Stimulated activated naive CD4-positive, alpha-beta T cell (primary cell): ENCODE data around the gene GUF1.
"Not testable (repeated sequence)": the region's sequence is repeated elsewhere in the genome, so short reads cannot be mapped to it uniquely, and the experiment has no call there.

ENCODE experiments used
- DNase-seq, 6 experiments: peaks; one replicate each; lab custom pipeline; 2025; lab: John Stamatoyannopoulos, UW

The GUF1 gene

DNA sequence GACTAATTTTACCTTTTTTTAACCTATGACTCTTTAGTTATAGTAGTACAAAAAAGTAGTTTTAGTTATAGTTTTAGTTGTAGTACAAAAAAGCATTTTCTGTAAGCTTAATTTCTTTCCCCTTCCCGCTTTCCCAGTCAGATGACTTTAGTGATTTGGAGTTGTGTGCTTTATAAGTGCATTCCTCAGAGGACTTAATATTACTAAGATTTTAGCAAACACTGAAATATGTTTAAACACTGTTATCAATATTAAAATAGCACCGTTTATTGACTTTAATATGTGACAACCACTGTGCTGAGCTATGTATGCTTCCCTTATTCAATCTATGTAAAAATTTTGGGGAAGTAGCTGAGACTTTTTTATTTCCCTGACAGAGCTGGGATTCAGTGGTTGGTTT lies 22.8 kb downstream of the GUF1 start:
- no peak for DNase-seq

DNA sequence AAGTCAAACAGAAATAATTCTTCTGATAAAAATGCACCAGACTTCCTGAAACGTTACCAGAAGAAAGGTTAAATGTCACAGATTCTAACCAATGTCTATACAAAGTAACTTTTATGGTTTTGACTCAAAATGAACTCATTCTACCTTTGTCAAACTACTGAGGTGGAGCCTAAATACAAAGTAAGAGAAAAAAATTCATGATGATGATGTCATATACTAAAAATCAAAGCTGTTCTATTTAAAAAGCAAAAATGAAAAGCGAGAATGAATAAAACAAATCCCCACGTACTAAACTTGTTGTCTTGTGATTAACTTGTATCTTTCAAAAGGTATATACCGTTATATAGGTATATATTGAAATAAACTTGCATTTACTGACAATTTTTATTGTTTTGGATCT lies 26.5 kb downstream of the GUF1 start:
- no peak for DNase-seq

DNA sequence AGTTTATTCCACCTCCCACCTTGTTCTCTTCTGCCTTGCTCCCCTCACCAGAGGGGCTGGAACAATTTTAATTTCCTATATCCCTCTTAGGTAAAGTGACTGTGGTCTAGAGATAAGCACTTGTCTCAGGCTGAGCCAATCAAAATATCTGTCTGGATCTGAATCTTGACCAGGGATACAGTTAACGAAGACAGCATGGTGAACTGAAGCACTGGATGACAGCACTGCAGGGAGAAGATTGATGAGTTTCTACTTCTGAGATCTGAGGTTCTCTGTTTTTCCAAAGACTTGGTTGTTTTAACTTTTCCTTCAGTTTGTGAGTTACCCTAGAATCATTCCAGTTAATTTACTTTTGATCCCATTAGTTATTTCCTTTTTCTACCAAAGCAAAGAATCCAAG lies 34.9 kb downstream of the GUF1 start:
- DNase-seq: no peak

DNA sequence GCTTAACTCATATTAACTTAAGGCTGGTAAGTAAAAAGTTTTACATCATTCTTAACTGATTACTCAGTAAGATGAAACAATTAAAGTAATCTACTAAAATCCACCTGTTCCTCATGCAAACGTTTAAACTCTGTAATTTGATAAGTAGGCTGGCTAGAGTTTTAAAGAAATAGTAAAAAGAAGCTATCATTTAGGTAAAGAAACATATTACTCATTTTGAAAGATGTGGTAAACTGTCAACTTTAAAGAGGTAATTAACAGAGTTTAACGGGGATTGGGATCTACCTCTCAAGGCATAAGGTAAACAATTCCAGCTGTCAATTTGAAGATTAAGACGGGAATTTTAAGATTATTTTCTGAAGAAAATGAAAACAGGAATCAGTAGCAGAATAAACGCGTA lies 38.4 kb downstream of the GUF1 start:
- no peak for DNase-seq

DNA sequence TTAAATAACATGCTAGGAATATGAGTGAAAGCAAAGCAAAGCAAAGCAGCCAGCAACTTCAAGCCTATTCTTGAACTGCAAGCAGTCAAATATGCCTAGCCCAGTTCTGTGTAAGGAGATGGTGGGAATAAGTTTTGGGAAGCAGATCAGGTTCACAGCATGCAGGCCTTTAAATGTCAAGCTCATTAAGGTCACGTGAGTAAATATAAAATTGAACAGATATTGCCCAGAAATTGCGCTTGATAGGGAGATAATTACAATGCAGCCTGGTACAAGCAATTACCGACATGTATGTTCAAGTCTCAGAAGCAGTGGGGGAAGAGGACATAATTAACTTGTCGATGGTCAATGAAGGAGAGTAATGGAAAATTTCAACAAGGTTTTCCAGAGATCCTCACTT lies 42.2 kb downstream of the GUF1 start:
- no peak for DNase-seq

DNA sequence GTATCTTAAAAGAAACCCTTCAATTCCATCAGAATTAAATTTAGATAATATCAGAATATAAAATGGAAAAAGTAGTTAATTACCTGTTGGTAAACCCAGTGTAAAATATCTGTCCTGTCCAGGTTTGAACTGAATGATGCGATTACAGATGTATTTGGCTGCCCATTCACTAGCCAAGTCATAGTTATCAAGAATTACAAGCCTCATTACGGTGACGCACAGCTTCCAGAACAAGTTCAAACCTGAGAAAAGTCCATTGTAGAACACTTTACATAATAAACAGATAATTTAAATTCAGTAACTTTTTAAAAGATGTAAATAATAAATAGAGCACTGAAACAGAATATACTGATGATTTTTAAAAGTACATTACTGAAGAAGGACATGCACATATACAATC lies 43.8 kb downstream of the GUF1 start:
- DNase-seq: no peak

DNA sequence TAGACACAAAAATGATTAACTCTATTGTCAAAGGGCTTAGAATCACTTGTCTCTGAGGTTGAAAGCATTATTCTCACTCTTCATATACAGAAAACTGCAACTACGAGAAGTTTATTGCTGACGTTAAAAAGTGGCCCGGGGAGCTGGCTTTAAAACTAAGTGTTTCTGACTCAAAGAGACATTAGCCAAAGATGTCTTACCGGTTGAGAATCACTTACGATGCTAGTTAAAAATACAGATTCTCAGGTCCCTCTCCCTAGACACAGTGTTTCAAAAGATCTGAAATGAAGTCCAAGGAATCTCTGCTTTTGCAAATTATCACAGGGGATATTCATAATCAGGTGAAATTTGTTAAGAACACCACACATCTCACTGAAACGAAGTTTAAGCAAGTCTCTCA lies 46.9 kb downstream of the GUF1 start:
- DNase-seq: no peak

DNA sequence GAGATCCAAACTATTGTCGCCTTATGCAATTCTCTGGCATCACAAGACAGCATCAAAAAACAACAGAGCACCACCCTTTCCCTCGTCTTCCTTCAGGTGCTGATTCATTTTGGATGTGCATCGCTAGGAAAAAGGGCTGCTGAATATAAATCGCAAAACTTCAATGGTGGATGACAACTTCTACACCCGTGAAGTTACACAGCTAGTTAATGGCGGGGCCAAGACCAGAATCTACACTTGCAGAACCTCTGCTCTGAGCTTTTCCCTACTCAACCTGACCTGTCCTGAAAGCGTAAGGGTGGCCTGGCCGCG lies 47.5 kb downstream of the GUF1 start:
- DNase-seq: no peak

DNA sequence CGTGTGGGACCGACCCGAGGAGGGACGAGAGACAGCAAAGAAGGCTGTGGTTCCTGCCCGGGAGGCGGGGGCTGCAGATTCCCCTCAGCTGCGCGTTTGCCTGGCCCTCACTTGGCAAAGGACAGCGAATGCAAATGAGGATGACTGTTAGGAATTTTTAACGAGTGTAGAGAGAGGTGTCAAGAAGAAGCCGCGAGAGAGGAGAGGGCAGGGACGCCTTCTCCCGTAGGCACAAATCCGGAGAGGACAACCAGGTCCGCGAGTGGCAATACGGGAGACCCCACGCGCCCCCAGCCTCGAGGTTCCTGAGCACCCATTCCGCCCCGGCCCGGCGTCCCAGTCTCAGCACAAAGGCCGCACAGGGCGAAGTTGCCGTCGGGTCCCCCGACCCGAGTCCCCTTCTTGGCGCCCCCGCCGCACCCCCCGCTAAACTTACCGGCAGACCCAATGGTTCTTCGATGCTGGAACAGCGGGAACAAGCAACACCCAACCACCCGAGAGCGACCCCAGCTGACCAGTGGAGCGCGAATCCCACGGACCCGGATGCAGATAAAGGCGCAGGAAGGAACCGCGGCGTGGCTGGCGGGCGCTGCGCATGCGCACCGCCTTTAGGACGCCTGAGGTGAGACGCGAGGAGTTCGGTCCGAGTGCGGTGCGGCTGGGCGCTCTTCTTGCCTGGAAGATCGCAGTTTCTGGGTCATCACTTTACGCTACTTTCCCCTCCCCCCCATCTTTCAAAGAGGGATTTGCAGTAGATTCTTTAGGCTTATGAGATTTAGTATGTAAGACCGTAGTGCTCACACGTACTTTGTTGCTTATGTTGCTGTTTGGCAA lies 48.0 kb downstream of the GUF1 start, which contains the start of gene GNPDA2:
Gene GNPDA2 (minus strand): TSS at position 519 of the 834 bp plus-strand sequence. CDS start 4,349 bp downstream, outside the sequence.
- peak; percentile 68 to 83 (median 74) for DNase-seq

DNA sequence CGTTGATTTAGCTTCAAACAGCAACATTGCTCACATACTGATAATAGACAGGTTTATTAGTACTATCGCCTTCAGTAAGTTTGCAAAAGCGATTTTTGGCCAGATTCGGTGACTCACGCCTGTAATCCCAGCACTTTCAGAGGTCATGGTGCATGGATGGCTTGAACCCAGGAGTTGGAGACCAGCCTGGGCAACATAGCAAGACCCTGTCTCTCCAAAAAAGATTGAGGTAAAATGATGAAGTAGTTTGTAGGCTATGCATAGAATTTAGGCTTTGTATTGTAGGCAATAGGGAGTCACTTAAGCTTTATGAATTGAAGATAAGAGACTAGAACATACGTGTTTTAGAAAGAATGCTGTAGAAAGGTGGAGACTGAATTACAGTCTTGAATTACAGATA lies 49.3 kb downstream of the GUF1 start:
- DNase-seq: no peak

DNA sequence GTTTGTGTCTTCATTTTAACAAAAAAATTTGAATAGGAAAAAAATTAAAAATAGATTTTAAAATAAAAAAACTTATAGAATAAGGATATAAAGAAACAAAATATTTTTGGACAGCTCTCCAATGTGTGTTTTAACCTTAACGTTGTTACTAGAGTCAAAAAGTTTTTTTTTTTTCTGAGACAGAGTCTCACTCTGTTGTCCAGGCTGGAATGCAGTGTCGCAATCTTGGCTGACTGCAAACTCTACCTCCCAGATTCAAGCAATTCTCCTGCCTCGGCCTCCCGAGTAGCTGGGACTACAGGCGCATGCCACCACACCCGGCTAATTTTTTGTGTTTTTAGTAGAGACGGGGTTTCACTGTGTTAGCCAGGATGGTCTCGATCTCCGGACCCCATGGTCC lies 50.5 kb downstream of the GUF1 start:
- not testable (repeated sequence) for DNase-seq

DNA sequence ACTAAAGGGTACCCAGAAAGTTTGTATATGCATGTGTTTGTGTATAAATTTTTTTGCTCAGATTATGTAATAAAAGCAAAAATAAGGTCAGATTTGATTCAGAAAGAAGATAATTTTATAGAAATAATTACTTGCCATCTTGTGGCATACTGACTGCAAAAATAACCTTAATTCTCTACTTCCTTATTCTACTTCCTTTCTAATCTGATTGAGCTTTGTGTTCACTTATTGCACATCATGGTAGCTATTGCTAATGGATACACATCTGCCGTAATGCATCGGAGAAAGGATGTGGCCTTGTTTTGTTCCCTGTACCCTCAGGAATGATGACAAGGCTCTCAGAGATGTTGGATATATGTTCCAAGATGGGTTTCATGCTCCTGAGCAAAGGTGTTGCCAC lies 58.7 kb downstream of the GUF1 start:
- DNase-seq: no peak

DNA sequence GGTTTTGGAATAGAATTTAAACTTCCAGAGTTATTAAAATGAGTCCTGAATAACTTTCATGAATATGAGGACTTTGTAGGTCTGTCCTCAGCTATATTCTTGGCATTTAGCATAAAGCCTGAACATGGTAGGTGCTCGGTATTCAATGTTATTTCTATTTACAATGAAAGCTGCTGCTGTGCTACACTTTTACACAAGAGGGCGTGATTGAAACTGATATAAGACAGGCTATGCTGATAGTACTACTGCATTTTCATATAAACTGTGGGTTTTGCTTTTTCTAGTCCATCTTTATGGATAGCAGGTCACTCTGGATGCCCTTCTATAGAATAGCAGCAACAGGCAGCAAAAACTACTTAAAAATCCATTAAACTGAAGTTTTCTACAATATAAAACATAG lies 60.4 kb downstream of the GUF1 start:
- DNase-seq: no peak

DNA sequence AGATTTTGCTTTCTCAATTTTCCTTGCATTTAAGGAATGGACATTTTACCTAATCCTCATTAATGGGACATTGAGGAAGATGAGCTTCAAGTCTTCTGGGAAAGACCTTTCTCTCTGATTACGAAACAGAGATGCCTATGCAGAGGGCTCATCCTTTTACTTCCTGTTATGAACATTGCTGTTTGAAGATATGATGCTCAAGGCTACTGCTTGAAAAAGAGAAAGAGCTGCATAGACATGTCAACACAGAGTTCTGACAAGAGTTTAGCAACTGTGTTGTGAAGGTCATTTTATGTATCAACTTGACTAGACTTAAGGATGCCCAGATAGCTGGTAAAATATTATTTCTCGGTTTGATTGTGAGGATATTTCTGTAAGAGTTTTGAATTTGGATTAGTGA lies 62.0 kb downstream of the GUF1 start:
- no peak for DNase-seq
